HepG2 (cell line): ENCODE data around the gene DTWD2. TPM values are rescaled to one million over a fixed set of nuclear protein-coding genes. Genes with fewer than 3 reads are reported as not detected.

Source experiments
- PTBP1 ChIP-seq: fragments of 200-400 bp; formaldehyde crosslinking; IDR thresholded peaks from 2 replicates; pipeline ENCODE4 v1.6.1; 2018; ENCODE audit warnings: low read length, low read depth; ENCODE audit not compliant: poor library complexity, severe bottlenecking
- ZHX1 ChIP-seq: sonication (generic); formaldehyde crosslinking; IDR thresholded peaks from 2 replicates; pipeline ENCODE4 v1.8.1; 2022; ENCODE audit warnings: low read depth, mild to moderate bottlenecking, missing genetic modification reagents
- polyA plus RNA-seq, 8 experiments: library from polyadenylated mRNA; depleted of rRNA in 3 of 8; stranded (reverse) in 7 of 8; unstranded in 1 of 8; fragments of >200 nt; fragmentation: Illumina TruSeq in 4 of 8; extraction: Trizol in 4 of 8; gene quantifications; 2 replicates each; pipeline versions ENCODE4 v1.2.1 to v1.2.3, GENCODE V29; 2011 to 2016; ENCODE audit warnings: low read depth in 4 of 8, missing spikeins in 1 of 8, mixed read lengths in 1 of 8; ENCODE audit not compliant: insufficient read depth in 1 of 8
- total RNA-seq, 5 experiments: library from RNA; depleted of rRNA; stranded (reverse); fragments of >200 nt; fragmentation: Illumina TruSeq; extraction: Trizol; gene quantifications; 2 replicates each; pipeline ENCODE4 v1.2.3, GENCODE V29; 2016; ENCODE audit warnings: low read depth in 1 of 5
- TF ChIP-seq, protein P1 (sequence below), 2 experiments: fragments of 450-650 bp in 1 of 2; sonication (generic) in 1 of 2; formaldehyde crosslinking in 1 of 2; IDR thresholded peaks; 2 replicates each; pipeline versions ENCODE4 v1.6.1 to v1.8.0; 2016 to 2022; ENCODE audit warnings: antibody characterized with exemption in 1 of 2, mild to moderate bottlenecking in 1 of 2, missing genetic modification reagents in 1 of 2

DTWD2 gene
- total and polyA plus RNA-seq, 2 of the 13 experiments (the other 11 are each of a cell fraction or from before 2014, with no cell fraction given): 1.6 to 6.0 TPM

DNA sequence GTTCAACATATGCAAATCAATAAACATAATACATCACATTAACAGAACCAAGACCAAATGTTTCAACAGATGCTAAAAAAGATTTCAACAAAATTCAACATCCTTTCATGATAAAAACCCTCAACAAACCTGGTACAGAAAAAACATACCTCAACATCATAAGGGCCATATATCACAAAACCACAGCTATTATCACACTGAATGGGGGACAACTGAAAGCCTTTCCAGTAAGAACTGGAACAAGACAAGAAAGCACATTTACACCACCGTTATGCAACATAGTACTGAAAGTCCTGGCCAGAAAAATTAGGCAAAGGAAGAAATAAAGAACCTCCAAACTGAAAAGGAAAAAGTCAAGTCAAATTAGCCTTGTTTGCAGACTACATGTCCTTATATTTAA lies 93.6 kb downstream of the DTWD2 start (continued):
- TF ChIP-seq, protein P1, sequence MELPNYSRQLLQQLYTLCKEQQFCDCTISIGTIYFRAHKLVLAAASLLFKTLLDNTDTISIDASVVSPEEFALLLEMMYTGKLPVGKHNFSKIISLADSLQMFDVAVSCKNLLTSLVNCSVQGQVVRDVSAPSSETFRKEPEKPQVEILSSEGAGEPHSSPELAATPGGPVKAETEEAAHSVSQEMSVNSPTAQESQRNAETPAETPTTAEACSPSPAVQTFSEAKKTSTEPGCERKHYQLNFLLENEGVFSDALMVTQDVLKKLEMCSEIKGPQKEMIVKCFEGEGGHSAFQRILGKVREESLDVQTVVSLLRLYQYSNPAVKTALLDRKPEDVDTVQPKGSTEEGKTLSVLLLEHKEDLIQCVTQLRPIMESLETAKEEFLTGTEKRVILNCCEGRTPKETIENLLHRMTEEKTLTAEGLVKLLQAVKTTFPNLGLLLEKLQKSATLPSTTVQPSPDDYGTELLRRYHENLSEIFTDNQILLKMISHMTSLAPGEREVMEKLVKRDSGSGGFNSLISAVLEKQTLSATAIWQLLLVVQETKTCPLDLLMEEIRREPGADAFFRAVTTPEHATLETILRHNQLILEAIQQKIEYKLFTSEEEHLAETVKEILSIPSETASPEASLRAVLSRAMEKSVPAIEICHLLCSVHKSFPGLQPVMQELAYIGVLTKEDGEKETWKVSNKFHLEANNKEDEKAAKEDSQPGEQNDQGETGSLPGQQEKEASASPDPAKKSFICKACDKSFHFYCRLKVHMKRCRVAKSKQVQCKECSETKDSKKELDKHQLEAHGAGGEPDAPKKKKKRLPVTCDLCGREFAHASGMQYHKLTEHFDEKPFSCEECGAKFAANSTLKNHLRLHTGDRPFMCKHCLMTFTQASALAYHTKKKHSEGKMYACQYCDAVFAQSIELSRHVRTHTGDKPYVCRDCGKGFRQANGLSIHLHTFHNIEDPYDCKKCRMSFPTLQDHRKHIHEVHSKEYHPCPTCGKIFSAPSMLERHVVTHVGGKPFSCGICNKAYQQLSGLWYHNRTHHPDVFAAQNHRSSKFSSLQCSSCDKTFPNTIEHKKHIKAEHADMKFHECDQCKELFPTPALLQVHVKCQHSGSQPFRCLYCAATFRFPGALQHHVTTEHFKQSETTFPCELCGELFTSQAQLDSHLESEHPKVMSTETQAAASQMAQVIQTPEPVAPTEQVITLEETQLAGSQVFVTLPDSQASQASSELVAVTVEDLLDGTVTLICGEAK (IDR thresholded peaks at IDR 0.05): no peak
- TF ChIP-seq, protein P1 (CRISPR knock-in tag; IDR thresholded peaks at IDR 0.05): no peak
- TF ChIP-seq ZHX1 (CRISPR knock-in tag): no peak
- TF ChIP-seq PTBP1: no peak
